ENCODE data around the gene FAM234B.

FAM234B gene, protein sequence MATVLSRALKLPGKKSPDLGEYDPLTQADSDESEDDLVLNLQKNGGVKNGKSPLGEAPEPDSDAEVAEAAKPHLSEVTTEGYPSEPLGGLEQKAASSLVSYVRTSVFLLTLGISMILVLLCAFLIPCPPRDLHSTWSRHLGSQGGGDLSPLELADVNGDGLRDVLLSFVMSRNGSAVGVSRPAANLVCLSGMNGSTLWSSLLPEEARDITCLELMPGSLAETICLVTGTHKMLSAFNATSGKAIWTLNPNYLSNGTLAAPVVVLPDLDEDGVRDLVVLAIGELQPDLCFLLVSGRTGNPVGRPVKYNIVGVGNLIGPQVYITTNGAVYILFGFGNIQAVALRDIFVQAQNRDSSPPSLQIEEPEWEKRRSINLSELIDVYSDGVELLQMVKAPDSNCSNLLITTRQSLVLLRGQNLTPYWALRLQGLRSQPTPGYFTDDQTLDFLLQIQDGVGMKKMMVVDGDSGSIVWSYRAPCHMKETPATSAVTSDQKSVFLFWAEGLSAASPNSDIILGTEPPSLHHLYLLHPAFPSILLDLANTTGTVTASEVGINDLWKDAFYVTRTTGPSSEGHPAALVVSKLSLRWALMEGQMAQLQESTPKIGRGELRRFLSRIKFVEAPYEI

DNA sequence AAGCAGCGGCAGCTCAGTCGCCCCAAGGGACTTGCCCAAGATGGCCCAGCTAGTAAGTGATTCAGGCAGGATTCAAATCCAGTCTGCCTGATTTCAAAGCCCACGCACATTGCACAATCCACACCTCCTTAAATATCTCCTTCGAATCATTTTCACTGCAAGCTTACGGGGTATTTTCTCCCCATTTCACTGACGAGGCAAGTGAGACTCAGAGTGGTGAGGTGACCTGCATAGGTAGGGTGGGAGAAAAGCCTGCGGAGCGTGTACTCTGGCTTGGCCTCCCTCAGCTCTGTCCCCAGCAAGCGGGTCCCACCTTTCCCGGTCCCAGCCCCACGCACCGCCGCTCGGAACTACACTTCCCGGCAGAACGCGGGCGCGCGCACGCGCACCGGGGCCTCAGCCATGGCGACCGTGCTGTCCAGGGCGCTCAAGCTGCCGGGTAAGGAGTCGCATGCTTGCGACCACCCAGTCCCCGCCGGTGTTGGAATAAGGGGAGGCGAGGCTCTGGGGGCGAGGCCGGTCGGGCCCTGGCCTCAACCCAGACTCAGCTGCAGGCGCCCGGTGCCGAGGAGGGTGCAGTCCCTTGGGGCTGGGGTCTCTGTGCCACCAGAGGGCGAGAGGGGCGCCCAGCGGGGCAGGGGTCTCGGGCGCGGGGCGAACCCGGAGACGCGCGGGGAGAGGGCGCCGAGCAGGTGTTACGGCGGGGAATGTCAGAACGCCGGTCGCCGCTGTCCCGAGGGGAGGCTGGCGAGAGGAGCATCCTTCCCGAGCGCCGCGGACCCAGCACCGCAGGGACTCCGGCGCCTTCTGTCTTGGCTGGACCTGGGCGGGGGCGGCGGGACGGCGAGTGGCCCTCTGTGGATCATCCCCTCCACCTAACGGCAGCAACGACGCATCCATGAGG, at the start of gene FAM234B:
Gene FAM234B, plus strand, starts transcription at position 380 of the 904 bp plus-strand sequence. Its CDS starts 23 bp downstream, at position 403.
- DNase-seq (ENCODE audit: low read depth in 2 of 2): peak; percentile 25 to 55

DNA sequence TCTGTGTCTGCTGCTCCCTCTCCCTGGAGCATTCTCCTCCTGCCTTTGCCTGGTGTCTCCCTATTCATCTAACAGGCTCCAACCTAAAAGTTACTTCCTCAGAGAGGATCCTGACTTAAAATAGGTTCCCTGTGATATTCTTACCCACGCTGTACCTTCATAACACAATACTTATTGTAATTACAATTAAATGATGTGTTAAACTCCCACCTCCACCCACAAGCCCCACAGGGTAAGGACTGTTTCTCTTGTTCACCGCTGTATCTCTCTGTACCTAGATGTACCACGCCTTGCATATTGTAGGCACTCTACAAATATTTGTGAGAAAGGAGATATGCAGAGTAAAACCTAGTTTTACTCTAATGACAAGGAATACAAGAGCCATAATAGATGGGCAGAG, 49.1 kb upstream of the FAM234B start:
- no peak for DNase-seq (ENCODE audit: low read depth in 2 of 2)

DNA sequence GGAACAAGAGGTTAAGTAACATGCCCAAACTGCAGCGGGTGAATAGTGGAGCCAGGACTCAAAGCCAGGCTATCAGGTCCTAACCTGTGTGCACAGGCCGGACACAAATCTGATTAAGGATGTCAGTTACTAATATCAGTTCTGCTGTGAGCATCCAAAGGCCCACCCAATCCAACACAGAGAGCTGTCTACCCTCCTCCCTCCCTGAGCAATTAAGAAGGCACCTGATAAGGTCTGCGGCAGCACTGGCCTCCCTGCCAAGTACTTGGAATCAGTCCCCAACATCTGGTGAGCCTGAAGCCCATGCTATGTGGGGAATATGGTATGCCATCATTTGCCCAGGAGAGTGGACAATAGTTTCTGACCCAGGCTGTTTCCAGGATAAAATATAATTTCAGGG, 48.0 kb upstream of the FAM234B start:
- no peak for DNase-seq (ENCODE audit: low read depth in 2 of 2)

DNA sequence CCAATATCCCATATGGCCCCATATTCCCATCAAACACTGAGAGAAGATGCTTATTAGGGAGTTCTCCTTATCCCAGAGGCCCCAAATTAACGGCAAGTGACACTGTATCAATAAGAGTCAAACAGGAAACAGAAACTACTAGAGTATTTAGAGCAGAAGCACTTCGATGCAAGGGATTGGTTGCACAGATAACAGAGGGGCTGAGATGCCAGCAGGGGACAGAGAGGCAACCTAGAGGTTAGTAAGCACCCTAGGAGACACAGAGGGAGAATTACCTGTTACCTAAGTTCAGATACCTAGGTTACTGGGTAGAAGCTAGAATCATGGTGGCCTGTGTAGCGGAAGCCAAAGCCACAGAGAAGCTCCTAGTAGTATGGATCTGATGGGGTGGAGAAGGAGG, 47.0 kb upstream of the FAM234B start:
- no peak for DNase-seq (ENCODE audit: low read depth in 2 of 2)

DNA sequence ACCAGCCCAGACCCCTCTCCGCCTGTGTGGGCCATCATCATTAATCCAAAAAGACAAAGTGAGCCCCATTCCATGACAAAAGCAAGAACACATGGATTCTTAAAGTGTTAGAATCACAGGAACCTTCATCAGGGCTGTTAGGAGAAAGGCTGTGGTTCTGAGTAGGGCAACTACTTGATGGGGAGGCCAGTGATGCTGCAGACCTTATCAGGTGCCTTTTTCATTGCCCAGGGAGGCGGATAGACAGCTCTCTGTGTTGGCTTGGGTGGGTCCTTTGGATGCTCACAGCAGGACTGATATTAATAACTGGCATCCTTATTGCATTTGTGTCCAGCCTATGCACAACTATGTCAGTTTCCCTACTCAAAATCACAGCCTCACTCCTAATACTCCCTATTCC, 46.4 kb upstream of the FAM234B start:
- DNase-seq (ENCODE audit: low read depth in 2 of 2): no peak

DNA sequence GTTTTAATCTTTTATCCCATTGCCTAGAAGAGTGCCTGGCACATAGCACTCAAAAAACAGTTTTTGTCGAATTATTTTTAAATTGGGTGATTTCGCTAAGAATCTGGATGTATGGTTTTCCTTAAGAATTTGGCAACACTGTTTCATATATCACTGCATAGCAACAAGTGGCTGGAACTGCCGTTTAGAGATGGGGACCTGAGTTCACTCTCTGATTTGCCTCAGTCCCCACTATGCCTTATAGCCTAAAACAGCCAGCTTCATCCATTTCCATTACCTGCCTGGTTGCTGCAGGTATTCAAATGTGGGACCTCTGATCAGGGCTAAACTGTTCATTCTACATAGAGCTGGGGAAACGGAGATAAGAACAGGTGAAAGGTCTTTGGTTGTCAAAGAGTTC, 45.9 kb upstream of the FAM234B start:
- DNase-seq (ENCODE audit: low read depth in 2 of 2): no peak

DNA sequence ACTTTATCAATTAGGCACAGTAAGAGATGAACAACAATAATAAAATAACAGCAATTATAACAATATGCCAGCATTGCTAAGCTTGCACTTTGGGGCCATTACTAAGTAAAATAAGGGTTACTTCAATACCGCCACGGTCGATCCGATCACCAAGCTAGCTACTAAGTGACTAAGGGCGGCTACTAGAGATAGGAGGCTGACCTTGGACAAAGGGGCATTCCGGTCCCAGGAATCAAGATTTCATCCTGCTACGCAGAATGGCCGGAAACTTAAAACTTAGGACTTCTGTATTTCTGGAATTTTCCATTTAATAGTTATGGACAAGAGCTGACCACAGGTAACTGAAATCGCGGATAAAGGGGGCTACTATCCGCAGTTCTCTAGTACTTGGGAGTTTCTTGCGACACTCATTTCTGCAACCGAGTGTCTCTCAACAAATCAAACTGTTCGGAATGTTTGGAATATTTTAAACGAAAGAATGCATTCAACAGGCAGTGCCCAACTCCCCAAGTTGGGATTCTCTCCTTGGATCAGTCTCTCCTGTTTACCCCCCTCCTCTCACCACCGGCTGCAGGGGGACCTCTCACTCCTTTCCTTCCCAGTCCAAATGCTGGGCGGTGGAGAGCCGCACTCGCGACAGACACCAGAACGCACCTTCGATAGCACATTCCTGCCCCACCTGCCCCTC, 44.8 kb upstream of the FAM234B start:
- DNase-seq (ENCODE audit: low read depth in 2 of 2): no peak

DNA sequence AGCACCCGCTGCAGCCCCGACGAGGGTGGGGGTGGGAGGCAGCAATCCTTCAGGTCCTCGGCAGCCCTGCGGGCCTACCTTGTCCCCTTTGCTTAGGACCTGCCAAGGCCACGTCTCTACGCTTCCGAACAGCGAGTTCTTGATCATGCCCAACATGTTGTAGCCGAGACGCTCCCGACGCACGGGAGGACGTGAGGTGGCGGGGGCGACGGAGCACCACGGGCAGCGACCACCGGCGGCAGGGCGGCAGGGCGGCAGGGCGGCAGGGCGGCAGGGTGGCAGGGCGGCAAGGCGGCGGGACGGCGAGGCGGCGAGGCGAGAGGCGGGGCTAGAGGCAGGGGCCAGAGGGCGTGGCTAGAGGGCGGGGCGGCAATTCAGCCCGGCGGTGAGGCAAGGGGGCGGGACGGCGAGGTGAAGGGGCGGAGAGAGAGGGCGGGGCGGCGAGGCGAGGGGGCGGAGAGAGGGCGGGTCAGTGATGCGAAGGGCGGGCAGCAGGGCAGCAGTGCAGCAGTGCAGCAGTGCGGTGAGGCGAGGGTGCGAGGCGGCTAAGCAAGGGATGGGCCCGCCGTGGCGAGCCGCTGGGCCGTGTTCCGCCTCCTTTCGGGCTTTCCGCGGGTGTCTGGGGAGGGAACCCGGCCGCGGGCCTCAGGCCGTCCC, 44.1 kb upstream of the FAM234B start, which contains the start of gene HEBP1:
Gene HEBP1, minus strand, starts transcription at position 307 of the 657 bp plus-strand sequence. Its CDS starts 151 bp downstream, at position 156.
- DNase-seq (ENCODE audit: low read depth in 2 of 2): peak; percentile 94 to 96

DNA sequence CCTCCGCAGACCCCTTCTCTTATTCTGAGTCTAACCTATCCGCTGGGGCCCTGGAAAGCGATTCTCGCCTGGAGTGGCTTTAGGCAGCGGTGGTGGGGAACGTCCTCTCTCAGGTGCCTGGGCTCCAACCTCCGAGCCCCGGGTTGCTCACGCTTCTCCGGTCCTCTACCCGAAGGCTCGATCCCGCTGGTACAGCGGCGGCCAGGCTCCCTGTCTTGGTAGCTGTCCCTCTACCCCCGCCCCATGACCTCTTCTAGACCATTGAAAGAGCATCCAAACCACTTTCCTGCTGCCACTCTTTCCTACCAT, 43.6 kb upstream of the FAM234B start:
- no peak for DNase-seq (ENCODE audit: low read depth in 2 of 2)

DNA sequence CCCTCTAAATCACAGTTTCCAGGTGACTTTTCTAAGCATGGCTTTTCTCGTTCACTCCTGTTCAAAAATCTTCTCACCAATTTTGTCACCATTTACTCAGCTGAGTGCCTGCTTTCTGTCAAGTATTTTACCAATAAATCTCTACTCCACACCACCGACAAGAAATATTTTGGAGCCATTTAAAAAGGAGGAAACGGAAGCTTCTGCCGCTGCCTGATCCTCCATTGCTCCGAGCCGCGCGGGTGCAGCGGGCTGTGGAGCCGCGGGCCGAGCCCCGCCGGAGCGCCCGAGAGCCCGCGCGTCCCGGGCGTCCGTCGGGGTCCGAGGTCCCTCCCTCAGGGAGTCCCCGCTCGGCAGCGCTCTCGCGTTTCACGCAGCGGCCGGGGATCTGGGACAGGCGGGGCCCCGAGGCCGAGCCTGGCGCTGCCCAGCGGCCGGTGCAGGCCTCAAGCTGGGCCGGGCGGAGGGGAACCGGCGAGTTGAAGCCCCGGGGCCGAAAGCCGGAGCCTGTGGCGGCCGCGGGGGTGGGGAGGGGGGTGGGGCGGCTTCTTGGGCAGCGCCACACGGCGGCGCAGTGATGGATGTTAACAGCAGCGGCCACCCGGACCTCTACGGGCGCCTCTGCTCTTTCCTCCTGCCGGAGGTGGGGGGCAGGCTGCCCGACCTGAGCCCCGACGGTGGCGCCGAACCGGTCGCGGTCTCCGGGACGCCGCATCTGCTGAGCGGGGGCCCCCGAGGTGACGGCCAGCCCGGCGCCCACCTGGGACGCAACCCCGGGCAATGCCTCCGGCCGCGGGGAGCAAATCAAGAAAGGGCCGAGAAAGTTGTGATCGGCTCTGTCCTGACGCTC, 43.0 kb upstream of the FAM234B start:
- no peak for DNase-seq (ENCODE audit: low read depth in 2 of 2)

DNA sequence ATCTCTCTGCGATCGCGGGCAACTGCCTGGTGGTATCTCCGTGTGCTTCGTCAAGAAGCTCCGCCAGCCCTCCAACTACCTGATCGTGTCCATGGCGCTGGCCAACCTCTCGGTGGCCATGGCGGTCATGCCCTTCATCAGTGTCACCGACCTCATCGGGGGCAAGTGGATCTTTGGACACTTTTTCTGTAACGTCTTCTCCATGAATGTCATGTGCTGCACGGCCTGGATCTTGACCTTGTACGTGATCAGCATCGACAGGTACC, 42.5 kb upstream of the FAM234B start:
- no peak for DNase-seq (ENCODE audit: low read depth in 2 of 2)

DNA sequence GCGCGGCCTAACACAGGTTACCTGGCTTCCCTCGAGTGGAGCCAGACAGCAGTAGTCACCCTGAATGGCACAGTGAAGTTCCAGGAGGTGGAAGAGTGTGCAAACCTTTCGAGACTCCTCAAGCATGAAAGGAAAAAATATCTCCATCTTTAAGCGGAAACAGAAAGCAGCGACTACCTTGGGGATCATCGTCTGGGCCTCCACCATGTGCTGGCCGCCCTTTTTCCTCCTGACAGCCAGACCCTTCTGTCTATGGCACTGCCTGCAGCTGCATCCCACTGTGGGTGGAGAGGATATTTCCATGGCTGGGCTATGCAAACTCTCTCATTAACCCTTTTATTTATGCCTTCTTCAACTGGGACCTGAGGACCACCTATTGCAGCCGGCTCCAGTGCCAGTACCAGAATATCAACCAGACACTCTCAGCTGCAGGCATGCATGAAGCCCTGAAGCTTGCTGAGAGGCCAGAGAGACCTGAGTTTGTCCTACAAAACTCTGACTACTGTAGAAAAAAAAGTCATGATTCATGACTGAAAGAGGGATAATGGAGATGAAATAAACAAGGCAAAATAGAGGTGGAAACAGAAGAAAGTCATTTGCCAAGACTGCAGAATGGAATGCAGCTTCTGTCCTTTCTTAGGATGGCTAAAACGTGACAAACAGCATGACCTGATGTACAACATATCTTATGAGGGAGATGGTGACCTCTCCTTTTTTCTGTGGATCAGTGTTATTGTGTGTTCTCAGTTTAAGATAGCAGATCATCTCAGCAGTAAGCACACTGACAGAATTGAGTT, 41.7 kb upstream of the FAM234B start:
- DNase-seq (ENCODE audit: low read depth in 2 of 2): no peak

DNA sequence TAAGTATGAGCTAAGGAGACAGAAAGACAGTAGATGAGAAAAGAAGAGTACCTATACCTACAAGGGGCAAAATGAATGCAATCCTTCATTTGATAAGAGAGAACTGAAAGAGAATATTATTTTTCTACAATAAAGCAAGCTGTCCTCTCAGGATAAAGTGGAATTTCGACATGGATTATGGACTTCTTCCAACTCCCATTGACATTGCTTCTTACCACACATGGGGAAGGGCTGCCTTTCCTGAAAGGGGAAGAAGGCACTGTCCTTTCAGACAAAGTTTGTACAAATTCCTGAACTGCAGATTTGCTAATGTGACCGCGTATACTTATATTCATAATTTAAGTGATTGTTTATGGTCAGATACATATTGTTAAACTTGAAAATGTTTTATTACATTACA, 39.8 kb upstream of the FAM234B start:
- DNase-seq (ENCODE audit: low read depth in 2 of 2): no peak

DNA sequence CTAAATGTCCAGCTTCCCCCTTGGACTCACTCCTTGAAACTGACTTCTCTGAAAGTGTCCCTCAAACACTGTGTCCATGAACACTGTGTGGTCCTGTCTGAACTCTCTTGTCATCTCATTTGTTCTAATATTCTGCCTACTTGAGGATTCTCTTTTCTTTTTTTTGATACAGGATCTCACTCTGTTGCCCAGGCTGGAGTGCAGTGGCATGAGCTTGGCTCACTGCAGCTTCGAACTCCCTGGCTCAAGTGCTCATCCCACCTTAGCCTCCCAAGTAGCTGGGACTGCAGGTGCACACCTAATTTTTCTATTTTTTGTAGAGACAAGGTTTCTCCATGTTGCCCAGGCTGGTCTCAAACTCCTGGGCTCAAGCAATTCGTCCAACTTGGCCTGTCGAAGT, 39.2 kb upstream of the FAM234B start:
- DNase-seq (ENCODE audit: low read depth in 2 of 2): no peak

DNA sequence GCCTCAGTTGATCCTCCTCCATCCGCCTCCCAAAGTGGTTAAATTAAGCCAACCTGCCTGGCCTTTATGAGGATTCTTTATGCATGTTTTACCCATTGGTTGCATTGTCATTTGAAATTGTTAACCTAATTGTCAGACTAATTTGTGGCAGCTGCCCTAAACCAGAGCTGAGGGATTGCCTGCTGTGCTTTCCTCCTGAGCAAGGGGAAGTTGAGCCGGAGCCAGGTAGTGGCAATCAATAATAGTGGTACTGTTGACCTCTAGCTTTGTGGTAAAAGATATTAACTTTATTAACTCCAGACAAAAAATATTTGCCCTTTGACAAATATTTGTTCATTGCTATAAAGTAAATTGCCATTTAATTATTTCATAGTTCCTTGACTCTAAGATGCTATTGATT, 38.5 kb upstream of the FAM234B start:
- DNase-seq (ENCODE audit: low read depth in 2 of 2): no peak

DNA sequence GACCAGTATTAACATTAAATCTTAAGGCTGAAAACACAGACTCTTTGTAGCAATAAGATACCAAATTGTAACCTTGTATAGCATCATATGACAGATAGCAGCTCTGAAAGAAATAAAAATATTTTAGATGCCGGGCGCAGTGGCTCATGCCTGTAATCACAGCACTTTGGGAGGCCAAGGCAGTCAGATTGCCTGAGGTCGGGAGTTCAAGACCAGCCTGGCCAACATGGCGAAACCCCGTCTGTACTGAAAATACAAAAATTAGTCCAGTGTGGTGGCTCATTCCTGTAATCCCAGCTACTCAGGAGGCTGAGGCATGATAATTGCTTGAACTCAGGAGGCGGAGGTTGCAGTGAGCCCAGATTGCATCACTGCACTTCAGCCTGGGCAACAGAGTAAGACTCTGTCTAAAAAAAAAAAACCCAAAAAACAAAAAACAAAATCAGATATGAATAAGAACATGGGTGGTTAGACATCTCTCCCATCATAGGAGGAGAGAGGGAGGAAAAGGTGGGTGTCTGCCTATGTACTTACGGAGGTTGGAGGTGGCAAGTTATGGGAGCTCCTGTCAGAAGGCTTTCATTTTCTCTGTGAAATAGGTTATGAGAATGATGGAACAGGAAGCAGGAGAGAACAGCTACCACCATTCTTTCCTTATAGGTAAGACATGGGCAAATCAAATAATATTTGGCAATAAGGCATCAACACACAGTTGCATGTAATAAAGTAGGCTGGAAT, 36.5 kb upstream of the FAM234B start:
- DNase-seq (ENCODE audit: low read depth in 2 of 2): no peak

DNA sequence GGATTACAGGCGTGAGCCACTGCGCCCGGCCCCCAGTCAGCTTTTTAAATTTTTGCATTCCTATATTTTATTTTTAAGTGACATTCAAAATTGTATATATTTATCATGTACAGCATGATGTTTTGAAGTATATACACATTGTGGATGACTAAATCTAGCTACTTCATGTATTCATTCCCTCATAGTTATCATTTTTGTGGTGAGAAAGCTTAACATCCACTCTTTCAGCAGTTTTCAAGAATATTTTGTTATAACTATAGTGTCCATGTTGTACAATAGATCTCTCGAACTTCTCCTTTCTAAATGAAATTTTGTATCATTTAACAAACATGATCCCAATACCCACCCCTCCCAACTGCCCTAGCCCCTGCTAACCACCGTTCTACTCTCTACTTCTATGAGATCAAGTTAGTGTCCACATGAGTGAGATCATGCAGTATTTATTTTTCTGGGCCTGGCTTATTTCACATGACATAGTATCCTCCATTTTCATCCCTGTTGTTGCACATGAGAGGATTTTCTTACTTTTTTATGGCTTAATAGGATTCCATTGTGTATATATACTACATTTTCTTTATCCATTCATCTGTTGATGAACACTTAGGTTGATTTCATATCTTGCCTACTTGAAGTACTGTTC, 35.3 kb upstream of the FAM234B start:
- no peak for DNase-seq (ENCODE audit: low read depth in 2 of 2)

DNA sequence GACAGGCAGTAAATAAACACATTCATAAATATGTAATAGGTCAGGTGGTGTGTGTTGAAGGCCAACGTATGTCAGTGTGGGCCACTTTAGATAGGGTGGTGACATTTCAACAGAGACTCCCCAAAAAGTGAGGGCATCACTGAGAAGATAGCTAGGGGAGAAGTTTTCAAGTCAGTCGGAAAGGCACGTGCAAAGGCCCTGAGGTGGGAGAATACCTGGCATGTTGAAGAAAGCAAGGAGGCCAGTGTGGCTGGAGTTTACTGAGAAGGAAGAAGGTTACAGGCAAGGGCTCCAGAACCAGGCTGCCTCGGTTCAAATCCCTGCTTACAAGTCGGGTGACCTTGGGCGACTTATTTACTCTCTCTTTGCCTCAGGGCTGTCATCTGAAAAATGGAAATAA, 33.1 kb upstream of the FAM234B start:
- no peak for DNase-seq (ENCODE audit: low read depth in 2 of 2)

DNA sequence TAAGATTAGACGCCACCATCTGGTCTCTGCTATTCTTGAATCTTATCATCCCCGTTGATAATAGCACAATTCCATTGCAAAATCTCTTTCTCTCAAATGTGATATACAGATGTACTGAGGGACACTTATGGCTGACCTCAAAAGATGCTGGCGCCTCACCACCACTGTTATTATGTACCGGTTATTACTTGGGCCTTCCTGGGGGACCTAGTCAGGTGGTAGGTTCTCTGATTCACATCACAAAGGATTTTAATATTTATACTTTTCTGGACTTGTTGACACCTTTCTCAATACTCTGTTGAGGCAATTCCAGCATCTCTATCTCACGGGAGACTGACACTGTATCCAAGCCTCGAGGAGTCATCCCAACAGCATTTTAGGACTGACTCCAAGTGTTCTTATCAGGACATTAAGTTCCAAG, 21.3 kb upstream of the FAM234B start:
- no peak for DNase-seq (ENCODE audit: low read depth in 2 of 2)

All from stimulated activated CD8-positive, alpha-beta memory T cell treated with anti-CD3 and anti-CD28 coated beads, Interleukin-2, amount 100 ng/mL, for 1 hour (primary cell).